ENCODE data around the gene KCNK2. TPM values are rescaled to one million over a fixed set of nuclear protein-coding genes. Genes with fewer than 3 reads are reported as not detected.

Gene KCNK2
- total RNA-seq, 1 experiment from 2014 or later, result 0.18 TPM

DNA sequence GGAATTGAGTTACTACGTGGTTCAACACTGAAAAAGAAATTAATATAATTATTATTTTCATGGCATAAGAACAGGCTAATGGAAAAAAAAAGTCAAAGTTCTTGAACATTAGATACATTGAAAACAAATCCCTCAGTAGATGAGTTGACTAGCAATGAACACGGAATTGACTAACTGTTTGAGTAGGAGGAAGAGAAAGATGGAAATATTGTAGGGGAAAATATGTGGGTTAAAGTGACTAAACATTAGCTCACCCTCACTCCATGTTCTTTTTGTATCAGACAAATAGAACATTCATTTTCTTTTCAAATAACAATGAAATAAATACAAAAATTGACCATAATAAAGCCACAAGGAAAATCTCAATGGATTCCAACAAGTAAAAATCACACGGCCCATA is 84.3 kb downstream of the KCNK2 start:
- no peaks in the 10 kb centered on the region for H3K27me3 ChIP-seq (replicated peaks; ENCODE audit: control insufficient read depth, insufficient read depth, low read length)
- no peaks in the 10 kb centered on the region for H3K9me3 Mint-ChIP-seq (ENCODE audit: unreplicated experiment)
- H3K9me3 ChIP-seq, result no peaks in the 10 kb centered on the region
- H3K4me1 ChIP-seq, result no peaks in the 10 kb centered on the region
- no peak overlapping the region for H3K4me3 ChIP-seq (ENCODE audit: low read depth, low read length)
- ChIA-PET CTCF (no interaction called here), POLR2A (no interaction called here)
- intact Hi-C loops (cut with micrococcal nuclease; ENCODE audit: unreplicated experiment), result no loop called here
- TF ChIP-seq, protein P1, sequence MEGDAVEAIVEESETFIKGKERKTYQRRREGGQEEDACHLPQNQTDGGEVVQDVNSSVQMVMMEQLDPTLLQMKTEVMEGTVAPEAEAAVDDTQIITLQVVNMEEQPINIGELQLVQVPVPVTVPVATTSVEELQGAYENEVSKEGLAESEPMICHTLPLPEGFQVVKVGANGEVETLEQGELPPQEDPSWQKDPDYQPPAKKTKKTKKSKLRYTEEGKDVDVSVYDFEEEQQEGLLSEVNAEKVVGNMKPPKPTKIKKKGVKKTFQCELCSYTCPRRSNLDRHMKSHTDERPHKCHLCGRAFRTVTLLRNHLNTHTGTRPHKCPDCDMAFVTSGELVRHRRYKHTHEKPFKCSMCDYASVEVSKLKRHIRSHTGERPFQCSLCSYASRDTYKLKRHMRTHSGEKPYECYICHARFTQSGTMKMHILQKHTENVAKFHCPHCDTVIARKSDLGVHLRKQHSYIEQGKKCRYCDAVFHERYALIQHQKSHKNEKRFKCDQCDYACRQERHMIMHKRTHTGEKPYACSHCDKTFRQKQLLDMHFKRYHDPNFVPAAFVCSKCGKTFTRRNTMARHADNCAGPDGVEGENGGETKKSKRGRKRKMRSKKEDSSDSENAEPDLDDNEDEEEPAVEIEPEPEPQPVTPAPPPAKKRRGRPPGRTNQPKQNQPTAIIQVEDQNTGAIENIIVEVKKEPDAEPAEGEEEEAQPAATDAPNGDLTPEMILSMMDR (IDR thresholded peaks at IDR 0.05; ENCODE audit: insufficient read depth in 1 of 2, low read depth in 1 of 2, low read length in 1 of 2, severe bottlenecking in 1 of 2, unreplicated experiment in 1 of 2), result no peak
- no peak overlapping the region for H3K4me3 Mint-ChIP-seq (ENCODE audit: unreplicated experiment)
- H3K36me3 Mint-ChIP-seq (ENCODE audit: insufficient read depth, unreplicated experiment), result no peaks in the 10 kb centered on the region
- no peaks in the 10 kb centered on the region for H3K27me3 Mint-ChIP-seq (ENCODE audit: insufficient read depth, unreplicated experiment)
- no peak for DNase-seq
- H3K27ac Mint-ChIP-seq (ENCODE audit: unreplicated experiment), result no peak overlapping the region
- no TSS peak for BruUV-seq (replicated peaks)
- H3K4me1 Mint-ChIP-seq (ENCODE audit: low read depth, unreplicated experiment), result no peaks in the 10 kb centered on the region
- H3K36me3 ChIP-seq (ENCODE audit: control insufficient read depth, insufficient read depth, low read length), result no peaks in the 10 kb centered on the region

DNA sequence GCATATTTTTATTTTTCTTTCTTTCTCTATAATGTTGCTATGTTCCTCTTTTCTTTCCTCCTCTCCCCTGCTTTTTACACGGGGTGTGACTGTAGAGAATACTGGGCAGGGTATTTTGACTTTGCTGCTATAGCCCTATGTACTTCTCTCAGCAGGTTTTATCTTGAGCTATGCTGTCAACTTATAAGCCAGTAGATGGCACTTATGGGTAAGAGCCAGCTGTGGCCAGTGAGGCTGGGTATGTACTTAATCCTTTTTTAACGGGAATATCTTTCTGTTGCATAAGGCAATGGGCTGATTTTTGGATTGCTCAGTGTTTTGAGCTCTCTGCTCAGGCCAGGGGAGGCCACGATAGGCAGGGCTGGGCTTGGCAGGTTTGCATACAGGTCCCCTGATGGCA is 99.0 kb downstream of the KCNK2 start:
- H3K4me3 Mint-ChIP-seq (ENCODE audit: unreplicated experiment), result no peak overlapping the region
- H3K27me3 Mint-ChIP-seq (ENCODE audit: insufficient read depth, unreplicated experiment), result no peaks in the 10 kb centered on the region
- intact Hi-C loops (cut with micrococcal nuclease; ENCODE audit: unreplicated experiment), result no loop called here
- H3K36me3 Mint-ChIP-seq (ENCODE audit: insufficient read depth, unreplicated experiment), result no peaks in the 10 kb centered on the region
- TF ChIP-seq, protein P1 (IDR thresholded peaks at IDR 0.05; ENCODE audit: insufficient read depth in 1 of 2, low read depth in 1 of 2, low read length in 1 of 2, severe bottlenecking in 1 of 2, unreplicated experiment in 1 of 2), result no peak
- no peak overlapping the region for H3K27ac Mint-ChIP-seq (ENCODE audit: unreplicated experiment)
- no peak overlapping the region for H3K4me3 ChIP-seq (ENCODE audit: low read depth, low read length)
- no TSS peak for BruUV-seq (replicated peaks)
- H3K36me3 ChIP-seq (ENCODE audit: control insufficient read depth, insufficient read depth, low read length), result no peaks in the 10 kb centered on the region
- ChIA-PET POLR2A (no interaction called here), CTCF (interaction anchor here (1.4 kb wide), 1 partner anchor 345 kb away, joined by 3 read pairs; no protein-coding TSS in a partner anchor)
- H3K27me3 ChIP-seq (replicated peaks; ENCODE audit: control insufficient read depth, insufficient read depth, low read length), result no peaks in the 10 kb centered on the region
- no peaks in the 10 kb centered on the region for H3K9me3 ChIP-seq
- no peaks in the 10 kb centered on the region for H3K4me1 ChIP-seq
- peaks cover 36% of the 10 kb centered on the region for H3K9me3 Mint-ChIP-seq (ENCODE audit: unreplicated experiment)
- DNase-seq, result no peak
- H3K4me1 Mint-ChIP-seq (ENCODE audit: low read depth, unreplicated experiment), result no peaks in the 10 kb centered on the region

DNA sequence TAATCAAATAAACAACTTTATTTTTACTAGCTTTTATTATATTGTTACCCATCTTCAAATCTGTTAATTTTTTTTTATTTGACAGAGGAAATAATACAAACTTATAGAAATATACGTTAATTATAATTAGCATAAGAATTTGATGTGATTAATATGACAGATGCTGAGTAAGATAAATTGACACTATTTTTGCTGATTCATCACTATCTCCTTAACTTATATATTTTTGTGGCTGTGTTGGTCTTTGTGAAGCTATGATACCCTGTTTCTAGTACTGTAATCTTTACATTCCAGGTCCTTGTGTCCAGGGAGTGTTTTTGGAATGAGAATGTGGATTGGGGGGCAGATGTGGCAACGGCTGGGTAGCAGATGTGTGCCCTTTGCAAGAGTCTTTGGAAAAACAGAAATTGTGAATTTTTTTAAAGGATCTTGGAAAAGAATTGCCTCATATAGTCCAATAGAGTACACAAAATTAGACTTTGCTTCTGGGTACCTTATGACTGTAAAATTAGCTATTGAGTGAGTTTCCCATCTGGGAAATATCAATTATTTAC is 102.6 kb downstream of the KCNK2 start:
- no peak overlapping the region for H3K27ac Mint-ChIP-seq (ENCODE audit: unreplicated experiment)
- H3K9me3 Mint-ChIP-seq (ENCODE audit: unreplicated experiment), result peaks cover 17% of the 10 kb centered on the region
- peaks cover 11% of the 10 kb centered on the region for H3K4me1 Mint-ChIP-seq (ENCODE audit: low read depth, unreplicated experiment)
- intact Hi-C loops (cut with micrococcal nuclease; ENCODE audit: unreplicated experiment), result no loop called here
- TF ChIP-seq, protein P1 (IDR thresholded peaks at IDR 0.05; ENCODE audit: insufficient read depth in 1 of 2, low read depth in 1 of 2, low read length in 1 of 2, severe bottlenecking in 1 of 2, unreplicated experiment in 1 of 2), result no peak
- no peaks in the 10 kb centered on the region for H3K36me3 ChIP-seq (ENCODE audit: control insufficient read depth, insufficient read depth, low read length)
- peaks cover 10% of the 10 kb centered on the region for H3K4me1 ChIP-seq
- H3K9me3 ChIP-seq, result no peaks in the 10 kb centered on the region
- no peaks in the 10 kb centered on the region for H3K27me3 Mint-ChIP-seq (ENCODE audit: insufficient read depth, unreplicated experiment)
- H3K27me3 ChIP-seq (replicated peaks; ENCODE audit: control insufficient read depth, insufficient read depth, low read length), result no peaks in the 10 kb centered on the region
- no peak overlapping the region for H3K4me3 ChIP-seq (ENCODE audit: low read depth, low read length)
- H3K36me3 Mint-ChIP-seq (ENCODE audit: insufficient read depth, unreplicated experiment), result no peaks in the 10 kb centered on the region
- H3K4me3 Mint-ChIP-seq (ENCODE audit: unreplicated experiment), result no peak overlapping the region
- POLR2A ChIA-PET, result no interaction called here
- BruUV-seq (replicated peaks), result no TSS peak
- DNase-seq, result no peak
- CTCF ChIA-PET, result no interaction called here
